ENCODE data around the gene PPP2R3A. TPM values are rescaled to one million over a fixed set of nuclear protein-coding genes. Genes with fewer than 3 reads are reported as not detected.

The PPP2R3A gene
- total RNA-seq, 1 donor from 2014 or later = 19.2 TPM

DNA sequence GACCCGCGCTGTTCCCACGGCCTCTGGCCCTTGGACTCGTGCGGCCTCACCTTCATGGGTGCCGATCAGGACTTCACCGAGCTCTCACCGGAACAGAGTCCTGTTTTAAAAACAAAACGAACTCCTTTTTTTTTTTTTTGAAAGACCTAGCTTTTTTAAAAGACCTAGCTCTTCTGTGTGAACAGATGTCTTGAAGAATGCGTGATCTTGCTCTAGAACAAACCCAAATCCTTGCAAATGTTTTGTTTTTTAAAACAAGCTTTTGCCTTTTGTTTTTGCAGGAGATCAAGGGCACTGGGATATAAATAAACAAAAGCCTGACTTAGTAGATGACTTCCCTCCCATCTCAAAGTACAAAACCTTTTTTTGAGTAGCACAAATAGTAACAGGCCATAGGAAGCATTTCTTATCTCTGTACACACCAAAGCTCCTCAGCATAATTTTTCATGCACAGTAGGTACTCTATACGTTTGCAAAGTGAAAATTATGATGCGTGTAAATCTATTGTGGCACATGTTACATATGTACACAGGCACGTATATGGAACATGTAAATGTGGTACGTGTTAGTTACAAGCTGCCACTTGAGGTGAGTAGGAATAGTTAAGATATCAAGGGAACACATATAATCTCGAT is 231.7 kb downstream of the PPP2R3A start:
- H3K4me3 Mint-ChIP-seq (ENCODE audit: unreplicated experiment) = peak overlapping the region; percentile 91
- TF ChIP-seq, protein P1, sequence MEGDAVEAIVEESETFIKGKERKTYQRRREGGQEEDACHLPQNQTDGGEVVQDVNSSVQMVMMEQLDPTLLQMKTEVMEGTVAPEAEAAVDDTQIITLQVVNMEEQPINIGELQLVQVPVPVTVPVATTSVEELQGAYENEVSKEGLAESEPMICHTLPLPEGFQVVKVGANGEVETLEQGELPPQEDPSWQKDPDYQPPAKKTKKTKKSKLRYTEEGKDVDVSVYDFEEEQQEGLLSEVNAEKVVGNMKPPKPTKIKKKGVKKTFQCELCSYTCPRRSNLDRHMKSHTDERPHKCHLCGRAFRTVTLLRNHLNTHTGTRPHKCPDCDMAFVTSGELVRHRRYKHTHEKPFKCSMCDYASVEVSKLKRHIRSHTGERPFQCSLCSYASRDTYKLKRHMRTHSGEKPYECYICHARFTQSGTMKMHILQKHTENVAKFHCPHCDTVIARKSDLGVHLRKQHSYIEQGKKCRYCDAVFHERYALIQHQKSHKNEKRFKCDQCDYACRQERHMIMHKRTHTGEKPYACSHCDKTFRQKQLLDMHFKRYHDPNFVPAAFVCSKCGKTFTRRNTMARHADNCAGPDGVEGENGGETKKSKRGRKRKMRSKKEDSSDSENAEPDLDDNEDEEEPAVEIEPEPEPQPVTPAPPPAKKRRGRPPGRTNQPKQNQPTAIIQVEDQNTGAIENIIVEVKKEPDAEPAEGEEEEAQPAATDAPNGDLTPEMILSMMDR (IDR thresholded peaks at IDR 0.05) = no peak
- peaks cover 27% of the 10 kb centered on the region for H3K4me1 Mint-ChIP-seq (ENCODE audit: unreplicated experiment)
- H3K9me3 Mint-ChIP-seq (ENCODE audit: unreplicated experiment) = no peaks in the 10 kb centered on the region
- H3K27me3 Mint-ChIP-seq (ENCODE audit: unreplicated experiment) = no peaks in the 10 kb centered on the region
- no peak for DNase-seq (ENCODE audit: extremely low spot score, unreplicated experiment)
- H3K27ac Mint-ChIP-seq (ENCODE audit: unreplicated experiment) = peak overlapping the region; percentile 98
- peaks cover 6% of the 10 kb centered on the region for H3K36me3 Mint-ChIP-seq (ENCODE audit: unreplicated experiment)

Other genes starting within 250 kb of the PPP2R3A start
- 28.7 and 28.9 TPM in 2 replicates for gene MSL2, start 230.6 kb downstream of the PPP2R3A start, total RNA-seq

Data from osteocyte (in vitro differentiated cells).